SK-N-SH (cell line): ENCODE measurements around the gene HEBP2. TPM values are rescaled to one million over a fixed set of nuclear protein-coding genes. Genes with fewer than 3 reads are reported as not detected.

Experiments
- CTCF ChIA-PET: fragments of 300-600, 350-600 bp; formaldehyde crosslinking; extraction: SDS; loops from one replicate; lab custom pipeline; 2021; lab: Yijun Ruan, JAX
- POLR2A ChIA-PET: fragments of 350-600 bp; sonication (Branson Sonifier 250); formaldehyde crosslinking; extraction: SDS; loops from one replicate; lab custom pipeline; 2020; ENCODE audit warnings: antibody characterized with exemption, inconsistent platforms; lab: Yijun Ruan, JAX
- DNase-seq: peaks from one replicate; pipeline ENCODE4 v3.0.0; 2012
- H2AFZ ChIP-seq: fragments of 200-600 bp; sonication (generic); 2 replicates; pipeline ENCODE4 v1.8.1; 2016; ENCODE audit warnings: antibody characterized with exemption, mild to moderate bottlenecking, low read depth
- H3F3A ChIP-seq: fragments of 200-600 bp; sonication (generic); replicated peaks from 2 replicates; pipeline ENCODE3; 2016; ENCODE audit warnings: antibody characterized with exemption, mild to moderate bottlenecking; ENCODE audit not compliant: insufficient read depth
- H3K27ac ChIP-seq, 2 experiments: fragments of 200-500 bp in 1 of 2; fragments of 200-600 bp in 1 of 2; sonication (Bioruptor generic) in 1 of 2; sonication (generic), shearing (Covaris generic) in 1 of 2; 2 replicates each; pipeline versions ENCODE4 v1.5.1 to v1.6.1; 2014 to 2016; ENCODE audit warnings: low read depth in 2 of 2, inconsistent platforms in 1 of 2, low read length in 1 of 2, mild to moderate bottlenecking in 1 of 2, mixed read lengths in 1 of 2
- H3K27me3 ChIP-seq: fragments of 200-600 bp; sonication (generic), shearing (Covaris generic); 2 replicates; pipeline ENCODE4 v1.6.1; 2016; ENCODE audit warnings: mixed run types; ENCODE audit not compliant: insufficient read depth
- H3K36me3 ChIP-seq, 2 experiments: fragments of 200-500 bp in 1 of 2; fragments of 200-600 bp in 1 of 2; sonication (Bioruptor generic) in 1 of 2; sonication (generic) in 1 of 2; replicated peaks in 1 of 2; 2 replicates each; pipeline versions ENCODE3 to v1.5.1; 2014 to 2016; ENCODE audit warnings: low read length in 1 of 2, mild to moderate bottlenecking in 1 of 2; ENCODE audit not compliant: insufficient read depth in 2 of 2, control insufficient read depth in 1 of 2
- H3K4me1 ChIP-seq, 2 experiments: fragments of 200-500 bp in 1 of 2; fragments of 200-600 bp in 1 of 2; sonication (Bioruptor generic) in 1 of 2; sonication (generic), shearing (Covaris generic) in 1 of 2; 2 replicates each; pipeline versions ENCODE4 v1.5.1 to v1.6.1; 2014 to 2016; ENCODE audit warnings: low read depth in 1 of 2, low read length in 1 of 2, mixed run types in 1 of 2; ENCODE audit not compliant: insufficient read depth in 2 of 2, control insufficient read depth in 1 of 2
- H3K4me2 ChIP-seq: fragments of 200-600 bp; sonication (generic), shearing (Covaris generic); 2 replicates; pipeline ENCODE4 v1.6.1; 2017; ENCODE audit warnings: mixed run types
- H3K4me3 ChIP-seq, 2 experiments: fragments of 200-500 bp in 1 of 2; fragments of 200-600 bp in 1 of 2; sonication (Bioruptor generic) in 1 of 2; sonication (generic), shearing (Covaris generic) in 1 of 2; 2 replicates each; pipeline versions ENCODE4 v1.5.1 to v1.8.1; 2014 to 2016; ENCODE audit warnings: low read depth in 2 of 2, inconsistent platforms in 1 of 2, low read length in 1 of 2, mild to moderate bottlenecking in 1 of 2, mixed read lengths in 1 of 2, moderate library complexity in 1 of 2
- H3K79me2 ChIP-seq: fragments of 200-600 bp; sonication (generic); 2 replicates; pipeline ENCODE4 v1.8.1; 2017; ENCODE audit warnings: mild to moderate bottlenecking; ENCODE audit not compliant: insufficient read depth
- H3K9ac ChIP-seq: fragments of 200-600 bp; sonication (generic); 2 replicates; pipeline ENCODE4 v1.6.1; 2017; ENCODE audit warnings: mixed run types
- H3K9me2 ChIP-seq: fragments of 200-600 bp; sonication (generic); 2 replicates; pipeline ENCODE4 v1.6.1; 2017; ENCODE audit warnings: mixed run types
- H3K9me3 ChIP-seq: fragments of 200-600 bp; sonication (generic); 2 replicates; pipeline ENCODE4 v1.6.1; 2017; ENCODE audit warnings: mixed run types, mild to moderate bottlenecking, moderate library complexity
- H4K20me1 ChIP-seq: fragments of 200-600 bp; sonication (generic); 2 replicates; pipeline ENCODE4 v1.6.1; 2017; ENCODE audit warnings: mild to moderate bottlenecking, mixed run types; ENCODE audit not compliant: insufficient read depth
- CHD2 ChIP-seq: fragments of 150-350 bp; IDR thresholded peaks from 2 replicates; pipeline ENCODE4 v1.6.1; 2018; ENCODE audit warnings: low read length; ENCODE audit not compliant: partially characterized antibody
- CTCF ChIP-seq: fragments of 200-600 bp; sonication (generic); IDR thresholded peaks from 2 replicates; pipeline ENCODE4 v1.6.1; 2017; ENCODE audit warnings: antibody characterized with exemption, mild to moderate bottlenecking, moderate library complexity
- EZH2phosphoT487 ChIP-seq: fragments of 200-600 bp; sonication (generic); IDR thresholded peaks from 2 replicates; pipeline ENCODE4 v1.6.1; 2017; ENCODE audit warnings: low read depth, mixed run types, mild to moderate bottlenecking, antibody characterized with exemption, moderate library complexity, borderline replicate concordance
- FOSL2 ChIP-seq: IDR thresholded peaks from 2 replicates; pipeline ENCODE4 v1.4.0; 2012; ENCODE audit warnings: low read depth, mild to moderate bottlenecking, moderate library complexity, borderline replicate concordance
- FOXJ3 ChIP-seq: sonication (generic); formaldehyde crosslinking; IDR thresholded peaks from 2 replicates; pipeline ENCODE4 v1.5.1; 2020; ENCODE audit warnings: mild to moderate bottlenecking, missing genetic modification reagents
- FOXM1 ChIP-seq: IDR thresholded peaks from 2 replicates; pipeline ENCODE4 v1.4.0; 2012; ENCODE audit warnings: low read depth, mild to moderate bottlenecking
- GABPA ChIP-seq: IDR thresholded peaks from 2 replicates; pipeline ENCODE4 v1.4.0; 2012; ENCODE audit warnings: low read depth, mild to moderate bottlenecking
- JUND ChIP-seq: IDR thresholded peaks from 2 replicates; pipeline ENCODE4 v1.4.0; 2012
- MEF2A ChIP-seq: IDR thresholded peaks from 2 replicates; pipeline ENCODE4 v1.4.0; 2012; ENCODE audit warnings: low read depth, borderline replicate concordance
- MXI1 ChIP-seq: IDR thresholded peaks from 2 replicates; pipeline ENCODE4 v1.6.1; 2012; ENCODE audit warnings: mild to moderate bottlenecking, low read depth, low read length, improper control_type of control experiment
- POLR2AphosphoS5 ChIP-seq: IDR thresholded peaks from 2 replicates; pipeline ENCODE4 v1.6.1; 2012; ENCODE audit warnings: low read depth, low read length
- RAD21 ChIP-seq: IDR thresholded peaks from 2 replicates; pipeline ENCODE4 v1.6.1; 2012; ENCODE audit warnings: mild to moderate bottlenecking, low read length
- RXRA ChIP-seq: IDR thresholded peaks from 2 replicates; pipeline ENCODE4 v1.4.0; 2012; ENCODE audit warnings: low read depth, mild to moderate bottlenecking, borderline replicate concordance
- TCF12 ChIP-seq: IDR thresholded peaks from 2 replicates; pipeline ENCODE4 v1.4.0; 2012
- WGBS: methylation state at CpG from one replicate; pipeline ENCODE4 v1.1.6; 2017; ENCODE audit warnings: low lambda C conversion rate; 5-methylcytosine and 5-hydroxymethylcytosine counted together
- polyA plus RNA-seq, 3 experiments: library from polyadenylated mRNA; depleted of rRNA; stranded (reverse); fragments of >200 nt; gene quantifications; 2 replicates each; pipeline ENCODE4 v1.2.3, GENCODE V29; 2012
- TF ChIP-seq, protein P1 (sequence below): fragments of 150-350 bp; IDR thresholded peaks from 2 replicates; pipeline ENCODE4 v1.6.1; 2017; ENCODE audit warnings: antibody characterized with exemption, low read length, low read depth, borderline replicate concordance

HEBP2 gene
- polyA plus RNA-seq, 1 of the 3 experiments (the other 2 are of a cell fraction), result 7.6 TPM

DNA sequence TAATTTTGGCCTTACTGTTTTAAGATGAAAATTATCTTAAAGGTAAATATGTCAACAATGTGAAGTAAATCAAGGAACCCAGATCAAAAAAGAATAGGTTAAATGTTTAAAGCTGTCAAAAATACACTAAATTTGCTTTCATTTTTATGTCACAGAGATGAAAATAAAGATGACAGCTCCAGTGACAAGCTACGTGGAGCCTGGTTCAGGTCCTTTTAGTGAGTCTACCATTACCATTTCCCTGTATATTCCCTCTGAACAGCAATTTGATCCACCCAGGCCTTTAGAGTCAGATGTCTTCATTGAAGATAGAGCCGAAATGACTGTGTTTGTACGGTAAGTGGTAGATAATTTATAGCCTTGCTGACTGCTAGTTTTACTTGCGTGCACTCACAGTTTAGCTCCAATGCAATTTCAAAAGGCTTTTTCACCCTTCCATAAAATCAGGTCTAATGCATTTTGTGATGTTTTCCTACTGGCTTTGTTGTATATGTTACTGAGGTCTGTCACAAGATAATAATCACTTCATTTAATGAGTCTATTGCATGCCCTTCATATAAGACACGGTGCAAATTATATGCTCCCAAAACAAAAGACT lies 1.9 kb downstream of the HEBP2 start (continued):
- no peak for TF ChIP-seq FOSL2
- no peak for TF ChIP-seq CHD2
- no peak for TF ChIP-seq CTCF
- no peak for TF ChIP-seq TCF12

- no peak overlapping the region for H3K4me3 ChIP-seq
- H3K4me2 ChIP-seq, result no peak overlapping the region
- ChIA-PET POLR2A (no interaction called here), CTCF (no interaction called here)
- WGBS, result 95% methylated on average over 2 of the region's 2 CpGs
- DNase-seq, result no peak
- peaks cover 0 to 8% of the 10 kb centered on the region in 2 experiments; a peak in 1 of 4 replicates for H3K4me1 ChIP-seq
- no peak overlapping the region for H3K27ac ChIP-seq
- 0 out of 2 replicates have a peak, but pooled peaks cover 3% of the 10 kb centered on the region for H4K20me1 ChIP-seq
- H3K9me3 ChIP-seq, result no peaks in the 10 kb centered on the region
- TF ChIP-seq, protein P1, sequence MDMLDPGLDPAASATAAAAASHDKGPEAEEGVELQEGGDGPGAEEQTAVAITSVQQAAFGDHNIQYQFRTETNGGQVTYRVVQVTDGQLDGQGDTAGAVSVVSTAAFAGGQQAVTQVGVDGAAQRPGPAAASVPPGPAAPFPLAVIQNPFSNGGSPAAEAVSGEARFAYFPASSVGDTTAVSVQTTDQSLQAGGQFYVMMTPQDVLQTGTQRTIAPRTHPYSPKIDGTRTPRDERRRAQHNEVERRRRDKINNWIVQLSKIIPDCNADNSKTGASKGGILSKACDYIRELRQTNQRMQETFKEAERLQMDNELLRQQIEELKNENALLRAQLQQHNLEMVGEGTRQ, result no peak
- TF ChIP-seq RAD21 (no peak), JUND (no peak), GABPA (no peak), FOXM1 (no peak), TCF12 (no peak), CTCF (no peak), MXI1 (no peak), MEF2A (no peak), EZH2phosphoT487 (no peak), POLR2AphosphoS5 (no peak), FOXJ3 (CRISPR knock-in tag) (no peak), RXRA (no peak)
- H3K79me2 ChIP-seq, result no peaks in the 10 kb centered on the region
- peaks cover 2 to 12% of the 10 kb centered on the region in 2 experiments for H3K36me3 ChIP-seq
- no peak overlapping the region for H3K9ac ChIP-seq
- H2AFZ ChIP-seq, result no peak overlapping the region
- no peaks in the 10 kb centered on the region for H3K27me3 ChIP-seq
- no peaks in the 10 kb centered on the region for H3K9me2 ChIP-seq
- H3F3A ChIP-seq, result peaks cover 8% of the 10 kb centered on the region
Observed at GRCh38 chr6:138406443-138406842, 2.4 kb downstream of the HEBP2 start.
